ENCODE results near the gene CTNNA2.

DNA sequence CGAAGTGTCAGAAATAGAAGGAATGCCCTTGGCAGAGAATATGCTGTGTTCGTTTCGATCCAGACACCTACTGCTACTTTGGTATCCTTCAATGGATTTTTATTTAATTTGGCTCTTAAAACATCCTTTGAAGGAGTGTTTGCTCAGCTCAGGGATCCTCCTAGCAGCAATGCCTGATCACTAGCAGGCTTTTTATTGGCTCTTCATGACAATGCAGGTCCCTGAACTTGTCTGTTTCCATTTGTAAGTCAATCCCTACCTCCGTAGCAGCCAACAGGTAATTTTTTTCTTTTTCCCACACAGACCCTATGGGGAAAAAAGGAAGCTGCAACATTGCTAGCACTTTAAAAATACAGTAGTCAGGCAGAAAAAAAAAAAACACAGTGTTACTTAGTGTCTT lies 1157.9 kb downstream of the CTNNA2 start:
- TF ChIP-seq, protein P1, sequence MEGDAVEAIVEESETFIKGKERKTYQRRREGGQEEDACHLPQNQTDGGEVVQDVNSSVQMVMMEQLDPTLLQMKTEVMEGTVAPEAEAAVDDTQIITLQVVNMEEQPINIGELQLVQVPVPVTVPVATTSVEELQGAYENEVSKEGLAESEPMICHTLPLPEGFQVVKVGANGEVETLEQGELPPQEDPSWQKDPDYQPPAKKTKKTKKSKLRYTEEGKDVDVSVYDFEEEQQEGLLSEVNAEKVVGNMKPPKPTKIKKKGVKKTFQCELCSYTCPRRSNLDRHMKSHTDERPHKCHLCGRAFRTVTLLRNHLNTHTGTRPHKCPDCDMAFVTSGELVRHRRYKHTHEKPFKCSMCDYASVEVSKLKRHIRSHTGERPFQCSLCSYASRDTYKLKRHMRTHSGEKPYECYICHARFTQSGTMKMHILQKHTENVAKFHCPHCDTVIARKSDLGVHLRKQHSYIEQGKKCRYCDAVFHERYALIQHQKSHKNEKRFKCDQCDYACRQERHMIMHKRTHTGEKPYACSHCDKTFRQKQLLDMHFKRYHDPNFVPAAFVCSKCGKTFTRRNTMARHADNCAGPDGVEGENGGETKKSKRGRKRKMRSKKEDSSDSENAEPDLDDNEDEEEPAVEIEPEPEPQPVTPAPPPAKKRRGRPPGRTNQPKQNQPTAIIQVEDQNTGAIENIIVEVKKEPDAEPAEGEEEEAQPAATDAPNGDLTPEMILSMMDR (IDR thresholded peaks at IDR 0.05) = no peak
- TF ChIP-seq POLR2AphosphoS5 (IDR thresholded peaks at IDR 0.05) (no peak), POLR2A (IDR thresholded peaks at IDR 0.05) (no peak)
